ENCODE measurements around the gene TTC28. TPM values are rescaled to one million over a fixed set of nuclear protein-coding genes. Genes with fewer than 3 reads are reported as not detected.
A peak's percentile ranks its signal among the peaks of the same experiment; 100 is the strongest.

The TTC28 gene
- total RNA-seq, 1 donor from 2014 or later: 16.4 TPM

DNA sequence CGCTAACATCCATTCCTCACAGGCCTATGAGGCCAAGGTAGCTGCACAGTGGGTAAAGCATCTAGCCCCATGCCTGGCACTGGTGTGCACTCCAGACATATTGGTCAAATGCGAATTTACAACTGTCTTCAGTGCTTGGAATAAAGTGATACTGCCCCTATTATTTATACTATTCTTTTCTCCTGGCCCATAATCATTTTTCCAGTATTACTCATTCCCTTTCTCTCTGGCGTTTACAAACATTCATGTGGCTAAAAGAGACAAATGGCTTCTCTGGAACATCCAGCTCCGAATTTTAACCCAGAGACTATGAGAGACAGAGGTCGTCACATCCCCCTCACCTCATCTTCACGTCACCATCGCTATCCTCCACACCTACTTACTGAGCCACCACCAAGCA is 673.4 kb downstream of the TTC28 start:
- peaks cover 31% of the 10 kb centered on the region for H3K4me1 ChIP-seq

DNA sequence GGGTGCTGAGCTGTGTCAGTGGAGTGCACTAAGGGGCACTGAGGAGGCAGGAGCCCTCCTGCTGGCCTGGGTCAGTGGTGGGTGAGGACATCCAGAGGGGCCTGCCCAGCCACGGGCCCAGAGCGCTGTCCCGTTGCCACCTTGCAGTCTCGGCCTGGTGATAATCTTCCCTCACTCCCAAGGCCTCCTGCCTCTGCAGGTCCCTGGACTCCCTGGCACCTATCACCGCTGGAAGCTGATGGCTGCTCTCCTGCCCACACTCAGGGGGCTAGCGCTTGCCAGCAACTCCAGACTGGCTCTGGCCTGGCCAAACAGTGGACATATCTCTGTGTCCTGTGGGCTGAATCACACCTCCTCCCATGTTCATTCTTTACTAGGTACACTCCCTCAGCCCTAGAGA is 674.1 kb downstream of the TTC28 start:
- peak overlapping the region; percentile 63 for H3K27ac ChIP-seq (replicated peaks)
- H3K27me3 ChIP-seq (ENCODE audit: low read depth): no peaks in the 10 kb centered on the region
- H3K4me1 ChIP-seq: peaks cover 31% of the 10 kb centered on the region
- TF ChIP-seq, protein P1, sequence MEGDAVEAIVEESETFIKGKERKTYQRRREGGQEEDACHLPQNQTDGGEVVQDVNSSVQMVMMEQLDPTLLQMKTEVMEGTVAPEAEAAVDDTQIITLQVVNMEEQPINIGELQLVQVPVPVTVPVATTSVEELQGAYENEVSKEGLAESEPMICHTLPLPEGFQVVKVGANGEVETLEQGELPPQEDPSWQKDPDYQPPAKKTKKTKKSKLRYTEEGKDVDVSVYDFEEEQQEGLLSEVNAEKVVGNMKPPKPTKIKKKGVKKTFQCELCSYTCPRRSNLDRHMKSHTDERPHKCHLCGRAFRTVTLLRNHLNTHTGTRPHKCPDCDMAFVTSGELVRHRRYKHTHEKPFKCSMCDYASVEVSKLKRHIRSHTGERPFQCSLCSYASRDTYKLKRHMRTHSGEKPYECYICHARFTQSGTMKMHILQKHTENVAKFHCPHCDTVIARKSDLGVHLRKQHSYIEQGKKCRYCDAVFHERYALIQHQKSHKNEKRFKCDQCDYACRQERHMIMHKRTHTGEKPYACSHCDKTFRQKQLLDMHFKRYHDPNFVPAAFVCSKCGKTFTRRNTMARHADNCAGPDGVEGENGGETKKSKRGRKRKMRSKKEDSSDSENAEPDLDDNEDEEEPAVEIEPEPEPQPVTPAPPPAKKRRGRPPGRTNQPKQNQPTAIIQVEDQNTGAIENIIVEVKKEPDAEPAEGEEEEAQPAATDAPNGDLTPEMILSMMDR (IDR thresholded peaks at IDR 0.05; ENCODE audit: borderline replicate concordance): no peak
- peak; percentile 53 for DNase-seq
- no peaks in the 10 kb centered on the region for H3K9me3 ChIP-seq (replicated peaks)
- intact Hi-C loops (cut with micrococcal nuclease): loop anchor here (5.0 kb wide), 1 partner anchor 118 kb away; no protein-coding TSS in a partner anchor
- no peak overlapping the region for H3K4me3 ChIP-seq
- H3K36me3 ChIP-seq: peaks cover under 1% of the 10 kb centered on the region

More for the DNA sequence above, 673.4 kb downstream of the TTC28 start:
- intact Hi-C loops (cut with micrococcal nuclease): loop anchor here (5.0 kb wide), 1 partner anchor 119 kb away; no protein-coding TSS in a partner anchor
- Histone ChIP-seq H3K36me3 (no peaks in the 10 kb centered on the region), H3K9me3 (replicated peaks) (no peaks in the 10 kb centered on the region), H3K27me3 (ENCODE audit: low read depth) (no peaks in the 10 kb centered on the region), H3K4me3 (no peak overlapping the region), H3K27ac (replicated peaks) (peak overlapping the region; percentile 63)
- TF ChIP-seq, protein P1 (IDR thresholded peaks at IDR 0.05; ENCODE audit: borderline replicate concordance): no peak
- DNase-seq: no peak

DNA sequence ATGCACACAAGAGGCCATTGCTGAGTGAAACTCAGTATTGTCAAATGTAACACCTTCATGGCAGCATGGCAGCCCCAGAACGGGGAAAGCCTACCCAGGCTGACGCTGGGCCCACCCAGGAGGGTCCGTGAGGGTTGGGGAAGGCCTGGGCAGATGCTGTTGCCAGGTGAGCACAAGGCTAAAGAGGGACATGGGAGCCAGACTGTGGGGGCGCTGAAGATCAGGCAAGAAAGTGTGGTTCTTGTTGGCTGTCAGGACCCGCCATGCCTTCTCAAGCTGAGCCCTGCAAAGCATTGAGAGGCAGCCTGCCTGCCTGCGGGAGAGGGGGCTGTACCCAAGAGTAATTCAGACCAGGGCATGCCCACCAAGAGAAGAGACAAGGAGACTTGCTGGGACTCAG is 675.6 kb downstream of the TTC28 start:
- Histone ChIP-seq H3K4me1 (peaks cover 26% of the 10 kb centered on the region), H3K27me3 (ENCODE audit: low read depth) (no peaks in the 10 kb centered on the region), H3K9me3 (replicated peaks) (no peaks in the 10 kb centered on the region), H3K27ac (replicated peaks) (no peak overlapping the region), H3K36me3 (peaks cover 15% of the 10 kb centered on the region), H3K4me3 (no peak overlapping the region)
- intact Hi-C loops (cut with micrococcal nuclease): no loop called here
- DNase-seq: no peak
- TF ChIP-seq, protein P1 (IDR thresholded peaks at IDR 0.05; ENCODE audit: borderline replicate concordance): no peak

DNA sequence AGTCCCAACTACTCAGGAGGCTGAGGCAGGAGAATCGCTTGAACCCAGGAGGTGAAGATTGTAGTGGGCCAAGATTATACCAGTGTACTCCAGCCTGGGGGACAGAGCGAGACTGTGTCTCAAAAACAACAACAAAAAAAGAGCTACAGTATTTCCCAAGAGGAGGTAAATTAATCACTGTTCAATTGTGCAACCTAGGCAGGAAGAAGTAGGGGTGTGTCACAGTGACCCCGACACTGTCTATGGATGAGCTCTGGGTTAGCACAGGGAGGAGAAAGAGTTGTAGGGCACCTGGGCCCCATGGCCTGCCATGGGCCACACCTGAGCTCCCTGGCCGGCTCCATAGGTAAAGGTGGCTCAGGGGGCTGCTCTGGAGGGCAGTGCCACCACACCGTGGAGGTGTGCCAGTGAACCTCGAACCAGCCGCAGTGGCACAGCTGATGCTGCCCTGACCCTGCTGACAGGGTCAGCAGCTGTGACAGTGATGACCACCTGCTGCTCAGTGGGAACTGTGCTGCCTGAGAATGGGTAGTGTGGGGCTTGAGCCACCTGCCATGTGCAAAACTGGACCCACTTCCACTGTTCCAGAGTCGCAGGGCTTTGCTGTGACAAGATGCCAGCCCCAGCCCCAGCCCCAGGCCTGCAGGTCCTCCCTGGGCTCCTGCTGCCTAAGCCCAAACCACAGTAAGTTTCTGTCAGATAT is 676.6 kb downstream of the TTC28 start:
- DNase-seq: no peak
- Histone ChIP-seq H3K27me3 (ENCODE audit: low read depth) (no peaks in the 10 kb centered on the region), H3K4me1 (peaks cover 24% of the 10 kb centered on the region), H3K36me3 (peaks cover 26% of the 10 kb centered on the region), H3K4me3 (no peak overlapping the region), H3K9me3 (replicated peaks) (no peaks in the 10 kb centered on the region), H3K27ac (replicated peaks) (no peak overlapping the region)
- intact Hi-C loops (cut with micrococcal nuclease): no loop called here
- TF ChIP-seq, protein P1 (IDR thresholded peaks at IDR 0.05; ENCODE audit: borderline replicate concordance): no peak

DNA sequence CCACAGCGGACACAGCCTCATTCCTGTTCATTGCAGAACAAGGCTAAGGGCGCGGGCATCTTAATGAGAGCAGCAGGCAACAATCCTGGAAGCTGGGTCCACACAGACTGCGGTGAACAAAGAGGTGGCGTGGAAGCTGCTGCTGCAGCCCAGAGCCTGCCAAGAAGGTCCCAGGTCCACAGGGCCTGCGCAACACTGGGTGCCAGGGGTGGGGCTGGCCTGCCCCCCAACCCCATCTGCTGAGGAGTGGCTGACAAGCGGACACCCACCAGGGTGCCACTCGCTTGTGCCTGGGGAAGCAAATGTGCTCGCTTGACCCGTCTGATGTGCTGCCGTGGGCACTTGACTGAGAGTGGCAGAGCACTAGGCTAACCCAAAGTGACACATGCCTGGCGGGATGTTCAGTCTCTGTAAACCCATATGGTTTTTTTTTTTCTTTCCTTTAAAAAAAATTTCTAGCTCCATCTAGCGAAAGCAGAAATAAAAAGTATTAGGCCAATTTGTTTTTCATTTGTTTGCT is 677.4 kb downstream of the TTC28 start:
- Histone ChIP-seq H3K4me3 (no peak overlapping the region), H3K36me3 (peaks cover 31% of the 10 kb centered on the region), H3K27me3 (ENCODE audit: low read depth) (no peaks in the 10 kb centered on the region), H3K9me3 (replicated peaks) (no peaks in the 10 kb centered on the region), H3K27ac (replicated peaks) (no peak overlapping the region), H3K4me1 (peaks cover 24% of the 10 kb centered on the region)
- TF ChIP-seq, protein P1 (IDR thresholded peaks at IDR 0.05; ENCODE audit: borderline replicate concordance): no peak
- no peak for DNase-seq
- intact Hi-C loops (cut with micrococcal nuclease): no loop called here

Measured in left ventricle myocardium inferior (tissue), 1 donor.